ENCODE results near the gene FTO.

The FTO gene

DNA sequence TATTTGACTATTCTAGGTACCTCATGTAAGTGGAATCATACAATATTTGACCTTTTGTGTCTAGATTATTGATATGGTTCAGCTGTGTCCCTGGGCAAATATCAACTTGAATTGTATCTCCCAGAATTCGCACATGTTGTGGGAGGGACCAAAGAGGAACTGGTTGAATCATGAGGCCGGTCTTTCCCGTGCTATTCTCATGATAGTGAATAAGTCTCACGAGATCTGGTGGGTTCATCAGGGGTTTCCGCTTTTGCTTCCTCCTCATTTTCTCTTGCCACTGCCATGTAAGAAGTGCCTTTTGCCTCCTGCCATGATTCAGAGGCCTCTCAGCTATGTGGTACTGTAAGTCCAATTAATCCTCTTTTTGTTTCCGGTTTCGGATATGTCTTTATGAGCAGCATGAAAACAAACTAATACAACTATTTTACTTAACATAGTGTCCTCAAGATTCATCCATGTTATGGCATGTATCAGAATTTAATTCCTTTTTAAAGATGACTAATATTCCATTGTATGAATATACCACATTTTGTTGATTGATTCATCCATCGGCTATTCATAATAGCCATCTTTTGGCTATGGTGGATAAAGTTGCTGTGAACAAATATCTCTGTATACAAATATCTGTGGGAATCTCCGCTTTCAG, 129.1 kb downstream of the FTO start:
- DNase-seq (ENCODE audit: low read depth), result no peak
- no peak overlapping the region for H3K4me3 ChIP-seq (ENCODE audit: control insufficient read depth, low read depth, low read length)
- TF ChIP-seq, protein P1, sequence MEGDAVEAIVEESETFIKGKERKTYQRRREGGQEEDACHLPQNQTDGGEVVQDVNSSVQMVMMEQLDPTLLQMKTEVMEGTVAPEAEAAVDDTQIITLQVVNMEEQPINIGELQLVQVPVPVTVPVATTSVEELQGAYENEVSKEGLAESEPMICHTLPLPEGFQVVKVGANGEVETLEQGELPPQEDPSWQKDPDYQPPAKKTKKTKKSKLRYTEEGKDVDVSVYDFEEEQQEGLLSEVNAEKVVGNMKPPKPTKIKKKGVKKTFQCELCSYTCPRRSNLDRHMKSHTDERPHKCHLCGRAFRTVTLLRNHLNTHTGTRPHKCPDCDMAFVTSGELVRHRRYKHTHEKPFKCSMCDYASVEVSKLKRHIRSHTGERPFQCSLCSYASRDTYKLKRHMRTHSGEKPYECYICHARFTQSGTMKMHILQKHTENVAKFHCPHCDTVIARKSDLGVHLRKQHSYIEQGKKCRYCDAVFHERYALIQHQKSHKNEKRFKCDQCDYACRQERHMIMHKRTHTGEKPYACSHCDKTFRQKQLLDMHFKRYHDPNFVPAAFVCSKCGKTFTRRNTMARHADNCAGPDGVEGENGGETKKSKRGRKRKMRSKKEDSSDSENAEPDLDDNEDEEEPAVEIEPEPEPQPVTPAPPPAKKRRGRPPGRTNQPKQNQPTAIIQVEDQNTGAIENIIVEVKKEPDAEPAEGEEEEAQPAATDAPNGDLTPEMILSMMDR (IDR thresholded peaks at IDR 0.05; ENCODE audit: control insufficient read depth, insufficient read depth, low read depth, low read length, missing control alignments), result no peak

- TF ChIP-seq, protein P1 (IDR thresholded peaks at IDR 0.05; ENCODE audit: control insufficient read depth, insufficient read depth, low read depth, low read length, missing control alignments), result no peak
- H3K4me3 ChIP-seq (ENCODE audit: control insufficient read depth, low read depth, low read length), result no peak overlapping the region
- no peak for DNase-seq (ENCODE audit: low read depth)
These were observed 132.2 kb downstream of the FTO start for GRCh38 chr16:53836142-53836541.

GRCh38 chr16:53836680-53837079, 132.7 kb downstream of the FTO start:
- TF ChIP-seq, protein P1 (IDR thresholded peaks at IDR 0.05; ENCODE audit: control insufficient read depth, insufficient read depth, low read depth, low read length, missing control alignments), result no peak
- no peak overlapping the region for H3K4me3 ChIP-seq (ENCODE audit: control insufficient read depth, low read depth, low read length)
- no peak for DNase-seq (ENCODE audit: low read depth)

GRCh38 chr16:53837426-53837825, 133.5 kb downstream of the FTO start:
- no peak overlapping the region for H3K4me3 ChIP-seq (ENCODE audit: control insufficient read depth, low read depth, low read length)
- no peak for DNase-seq (ENCODE audit: low read depth)
- TF ChIP-seq, protein P1 (IDR thresholded peaks at IDR 0.05; ENCODE audit: control insufficient read depth, insufficient read depth, low read depth, low read length, missing control alignments), result no peak

DNA sequence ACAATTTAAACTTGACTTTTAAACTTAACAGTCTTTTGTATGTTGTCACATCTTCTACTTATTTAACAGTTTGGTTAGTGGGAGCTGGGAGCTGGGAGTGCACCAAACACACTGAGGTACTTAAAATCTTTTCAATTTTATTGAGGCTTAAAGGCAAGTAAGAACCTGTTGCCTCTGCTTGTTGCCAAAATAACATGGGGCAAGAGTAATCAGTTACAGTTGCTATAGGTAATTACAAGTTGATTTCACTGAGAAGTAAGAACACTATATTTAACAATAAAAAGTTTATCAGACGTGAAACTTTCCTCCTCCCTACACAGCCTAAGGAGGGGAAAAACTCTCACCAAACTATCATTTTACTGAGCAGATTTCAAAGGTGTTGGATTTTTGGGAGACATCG, 135.2 kb downstream of the FTO start:
- TF ChIP-seq, protein P1 (IDR thresholded peaks at IDR 0.05; ENCODE audit: control insufficient read depth, insufficient read depth, low read depth, low read length, missing control alignments), result no peak
- no peak for DNase-seq (ENCODE audit: low read depth)
- no peak overlapping the region for H3K4me3 ChIP-seq (ENCODE audit: control insufficient read depth, low read depth, low read length)

DNA sequence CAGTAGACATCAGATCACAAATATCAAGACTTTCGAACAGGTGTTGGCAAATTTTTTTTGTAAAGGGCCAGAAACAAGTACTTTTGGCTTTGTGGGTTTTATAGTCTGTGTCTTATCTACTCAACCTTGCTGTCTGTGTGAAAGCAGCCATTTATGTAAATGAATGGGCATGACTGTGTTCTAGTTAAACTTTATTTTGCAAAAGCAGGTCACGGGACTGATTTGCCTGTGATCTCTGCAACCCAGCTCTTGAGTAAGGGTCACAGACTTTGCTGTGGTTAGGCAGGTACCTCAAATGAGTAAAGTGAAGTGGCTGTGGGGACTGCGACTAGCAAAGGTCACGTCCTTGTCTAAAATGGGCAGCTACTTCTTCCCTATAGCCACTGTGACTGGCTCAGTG, 136.5 kb downstream of the FTO start:
- no peak overlapping the region for H3K4me3 ChIP-seq (ENCODE audit: control insufficient read depth, low read depth, low read length)
- DNase-seq (ENCODE audit: low read depth), result no peak
- TF ChIP-seq, protein P1 (IDR thresholded peaks at IDR 0.05; ENCODE audit: control insufficient read depth, insufficient read depth, low read depth, low read length, missing control alignments), result no peak

All from AG09309 (cell line).